ENCODE results near the gene GCAT. TPM values are rescaled to one million over a fixed set of nuclear protein-coding genes. Genes with fewer than 3 reads are reported as not detected.

Gene GCAT
- total and polyA plus RNA-seq, 2 of the 4 experiments (the other 2 are of a cell fraction): 20.6 to 32.3 TPM

DNA sequence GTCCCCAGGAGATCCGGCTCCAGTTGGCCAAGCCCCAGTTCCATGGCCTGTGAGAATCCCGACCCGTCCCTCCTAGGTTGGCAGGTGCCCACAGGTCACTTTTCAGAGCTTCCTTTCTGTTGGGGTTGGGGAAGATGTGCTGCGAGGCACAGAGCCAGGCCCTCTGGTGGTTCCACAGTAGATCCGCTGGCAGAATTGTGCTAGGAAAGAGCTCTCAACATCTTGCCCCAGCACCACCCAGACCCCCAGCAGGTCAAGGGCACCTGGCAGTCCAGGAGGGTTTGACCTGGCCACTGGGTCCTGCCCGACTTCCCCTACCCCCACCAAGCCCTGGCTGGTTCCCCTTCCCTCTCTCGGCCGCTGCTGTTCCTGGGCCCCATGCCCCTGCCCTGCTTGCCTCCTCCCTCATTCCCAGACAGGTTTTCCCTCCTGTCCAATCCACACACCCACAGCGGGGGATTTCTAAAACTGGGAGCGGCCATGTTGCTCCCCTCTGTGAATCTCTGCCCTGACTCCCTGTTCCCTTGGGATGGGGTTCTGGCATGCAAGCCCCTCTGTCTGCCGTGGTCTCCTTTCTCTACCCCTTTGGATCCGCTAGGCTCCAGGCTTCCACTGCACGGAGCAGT, 26.2 kb upstream of the GCAT start:
- no peak overlapping the region for H2BK5ac ChIP-seq (ENCODE audit: low read depth, low read length, poor library complexity, severe bottlenecking)
- H4K5ac ChIP-seq (ENCODE audit: low read depth, low read length): no peak overlapping the region
- ATAC-seq (ENCODE audit: low read depth): no peak
- H3K4ac ChIP-seq (ENCODE audit: low read depth, low read length): 0 out of 2 replicates have a peak overlapping the region, but pooled peaks have one; percentile 48
- no peak overlapping the region for H3K56ac ChIP-seq (ENCODE audit: extremely low read depth, insufficient read depth, low read length)
- no peaks in the 10 kb centered on the region for H3K36me3 ChIP-seq (ENCODE audit: control insufficient read depth, insufficient read depth, low read length)
- no peak overlapping the region for H3K18ac ChIP-seq (ENCODE audit: low read depth, low read length)
- H3K9me1 ChIP-seq (ENCODE audit: insufficient read depth, low read length): peaks cover 19% of the 10 kb centered on the region
- no peak overlapping the region for H3K27ac ChIP-seq (ENCODE audit: insufficient read depth, low read length)
- no peak overlapping the region for H4K91ac ChIP-seq (ENCODE audit: insufficient read depth, low read depth, low read length)
- no peak overlapping the region for H3K23ac ChIP-seq (ENCODE audit: low read depth, low read length)
- peak overlapping the region; percentile 32; the same call in 1 of the 2 replicates for H2BK120ac ChIP-seq (ENCODE audit: low read depth, low read length)
- 0 out of 2 replicates have a peak overlapping the region, but pooled peaks have one; percentile 15 for H2BK20ac ChIP-seq (ENCODE audit: low read depth, low read length)
- H3K27me3 ChIP-seq (ENCODE audit: control insufficient read depth, insufficient read depth, low read length): no peaks in the 10 kb centered on the region
- in situ Hi-C loops (cut with MboI; ENCODE audit: low sequenced_read_pairs): no loop called here
- DNase-seq: peak; percentile 19
- H4K8ac ChIP-seq (ENCODE audit: low read depth in 2 of 2, low read length in 2 of 2): peak overlapping the region in 1 of 2 experiments; percentile 53; a peak in 1 of 4 replicates
- WGBS, 2 experiments (ENCODE audit: extremely low coverage in 2 of 2, insufficient read length in 1 of 2): 76% methylated on average over 4 of the region's 13 CpGs; no CpG with 5 or more reads in 1 of the 2 experiments
- no TSS peak for BruUV-seq (replicated peaks)
- H2AFZ ChIP-seq (replicated peaks; ENCODE audit: low read length, poor library complexity): peak overlapping the region; percentile 46
- peaks cover 10% of the 10 kb centered on the region for H3K4me1 ChIP-seq (ENCODE audit: control insufficient read depth, insufficient read depth, low read length)
- peak overlapping the region; percentile 51 for H2AK5ac ChIP-seq (ENCODE audit: low read depth, low read length)
- no peak overlapping the region for H3K4me2 ChIP-seq (ENCODE audit: low read depth, low read length)
- no peak for TF ChIP-seq CHD1 (IDR thresholded peaks at IDR 0.05; ENCODE audit: low read depth, low read length)
- TF ChIP-seq, protein P1, sequence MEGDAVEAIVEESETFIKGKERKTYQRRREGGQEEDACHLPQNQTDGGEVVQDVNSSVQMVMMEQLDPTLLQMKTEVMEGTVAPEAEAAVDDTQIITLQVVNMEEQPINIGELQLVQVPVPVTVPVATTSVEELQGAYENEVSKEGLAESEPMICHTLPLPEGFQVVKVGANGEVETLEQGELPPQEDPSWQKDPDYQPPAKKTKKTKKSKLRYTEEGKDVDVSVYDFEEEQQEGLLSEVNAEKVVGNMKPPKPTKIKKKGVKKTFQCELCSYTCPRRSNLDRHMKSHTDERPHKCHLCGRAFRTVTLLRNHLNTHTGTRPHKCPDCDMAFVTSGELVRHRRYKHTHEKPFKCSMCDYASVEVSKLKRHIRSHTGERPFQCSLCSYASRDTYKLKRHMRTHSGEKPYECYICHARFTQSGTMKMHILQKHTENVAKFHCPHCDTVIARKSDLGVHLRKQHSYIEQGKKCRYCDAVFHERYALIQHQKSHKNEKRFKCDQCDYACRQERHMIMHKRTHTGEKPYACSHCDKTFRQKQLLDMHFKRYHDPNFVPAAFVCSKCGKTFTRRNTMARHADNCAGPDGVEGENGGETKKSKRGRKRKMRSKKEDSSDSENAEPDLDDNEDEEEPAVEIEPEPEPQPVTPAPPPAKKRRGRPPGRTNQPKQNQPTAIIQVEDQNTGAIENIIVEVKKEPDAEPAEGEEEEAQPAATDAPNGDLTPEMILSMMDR (conservative IDR thresholded peaks at IDR 0.05; ENCODE audit: low read depth, low read length): 0 out of 2 replicates have a peak, but pooled peaks have one; percentile 18
- dilution Hi-C loops (cut with HindIII; ENCODE audit: low sequenced_read_pairs, unreplicated experiment): no loop called here
- no peak overlapping the region for H3K4me3 ChIP-seq (ENCODE audit: insufficient read depth, low read depth, low read length)
- 0 out of 3 replicates have a peak overlapping the region, but pooled peaks have one; percentile 13 for H2BK15ac ChIP-seq (ENCODE audit: low read depth, low read length)
- peaks cover 0 to 13% of the 10 kb centered on the region in 2 experiments; a peak in 1 of 4 replicates for H3K79me1 ChIP-seq (ENCODE audit: low read depth in 1 of 2, low read length in 2 of 2)
- POLR2A ChIA-PET (ENCODE audit: unreplicated experiment): interaction anchor here (1.1 kb wide), 1 partner anchor 138 kb away, joined by 3 read pairs; no protein-coding TSS in a partner anchor
- no peak overlapping the region for H3K9ac ChIP-seq (ENCODE audit: low read depth, low read length)
- H3K14ac ChIP-seq (replicated peaks; ENCODE audit: low read depth, low read length): peak overlapping the region; percentile 61; the same call in 1 of the 2 replicates
- intact Hi-C loops (cut with micrococcal nuclease): no loop called here
- no peaks in the 10 kb centered on the region for H3K9me3 ChIP-seq (ENCODE audit: control insufficient read depth, insufficient read depth, low read length)
- H4K20me1 ChIP-seq (ENCODE audit: insufficient read depth, low read length): peaks cover 7% of the 10 kb centered on the region
- H2AK9ac ChIP-seq (replicated peaks; ENCODE audit: low read depth, low read length, poor library complexity): peak overlapping the region; percentile 86
- CTCF ChIA-PET: interaction anchor here (1.0 kb wide), 1 partner anchor 10 kb away, joined by 3 read pairs; no protein-coding TSS in a partner anchor

All from IMR-90 (cell line).